ENCODE results near the gene ETS1.

The ETS1 gene

DNA sequence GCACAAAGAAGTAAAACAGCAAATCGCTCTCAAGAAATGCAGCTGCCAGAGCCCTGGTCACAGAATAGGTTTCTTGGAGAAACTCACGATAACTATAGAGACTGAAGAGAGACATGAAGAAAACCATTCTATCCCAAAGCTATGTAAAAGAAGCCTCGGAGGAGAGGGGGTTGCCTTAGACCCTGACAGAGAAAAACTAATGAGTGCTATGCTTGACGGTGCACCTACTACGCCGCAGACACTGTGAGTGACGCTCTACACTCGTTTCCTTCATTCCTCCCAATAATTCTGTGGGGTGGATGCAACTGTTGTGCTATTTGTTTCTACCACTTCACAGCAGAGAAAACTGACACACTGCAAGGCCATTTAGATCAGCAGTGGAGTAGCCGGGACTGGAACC, 121.8 kb downstream of the ETS1 start:
- no peak overlapping the region for H3K4me3 ChIP-seq (ENCODE audit: low read depth, low read length)
- TF ChIP-seq, protein P1, sequence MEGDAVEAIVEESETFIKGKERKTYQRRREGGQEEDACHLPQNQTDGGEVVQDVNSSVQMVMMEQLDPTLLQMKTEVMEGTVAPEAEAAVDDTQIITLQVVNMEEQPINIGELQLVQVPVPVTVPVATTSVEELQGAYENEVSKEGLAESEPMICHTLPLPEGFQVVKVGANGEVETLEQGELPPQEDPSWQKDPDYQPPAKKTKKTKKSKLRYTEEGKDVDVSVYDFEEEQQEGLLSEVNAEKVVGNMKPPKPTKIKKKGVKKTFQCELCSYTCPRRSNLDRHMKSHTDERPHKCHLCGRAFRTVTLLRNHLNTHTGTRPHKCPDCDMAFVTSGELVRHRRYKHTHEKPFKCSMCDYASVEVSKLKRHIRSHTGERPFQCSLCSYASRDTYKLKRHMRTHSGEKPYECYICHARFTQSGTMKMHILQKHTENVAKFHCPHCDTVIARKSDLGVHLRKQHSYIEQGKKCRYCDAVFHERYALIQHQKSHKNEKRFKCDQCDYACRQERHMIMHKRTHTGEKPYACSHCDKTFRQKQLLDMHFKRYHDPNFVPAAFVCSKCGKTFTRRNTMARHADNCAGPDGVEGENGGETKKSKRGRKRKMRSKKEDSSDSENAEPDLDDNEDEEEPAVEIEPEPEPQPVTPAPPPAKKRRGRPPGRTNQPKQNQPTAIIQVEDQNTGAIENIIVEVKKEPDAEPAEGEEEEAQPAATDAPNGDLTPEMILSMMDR (IDR thresholded peaks at IDR 0.05; ENCODE audit: low read depth, low read length, missing control alignments) = no peak
- in situ Hi-C loops (cut with HindIII; ENCODE audit: low sequenced_read_pairs) = no loop called here
- DNase-seq (ENCODE audit: low read depth) = no peak

DNA sequence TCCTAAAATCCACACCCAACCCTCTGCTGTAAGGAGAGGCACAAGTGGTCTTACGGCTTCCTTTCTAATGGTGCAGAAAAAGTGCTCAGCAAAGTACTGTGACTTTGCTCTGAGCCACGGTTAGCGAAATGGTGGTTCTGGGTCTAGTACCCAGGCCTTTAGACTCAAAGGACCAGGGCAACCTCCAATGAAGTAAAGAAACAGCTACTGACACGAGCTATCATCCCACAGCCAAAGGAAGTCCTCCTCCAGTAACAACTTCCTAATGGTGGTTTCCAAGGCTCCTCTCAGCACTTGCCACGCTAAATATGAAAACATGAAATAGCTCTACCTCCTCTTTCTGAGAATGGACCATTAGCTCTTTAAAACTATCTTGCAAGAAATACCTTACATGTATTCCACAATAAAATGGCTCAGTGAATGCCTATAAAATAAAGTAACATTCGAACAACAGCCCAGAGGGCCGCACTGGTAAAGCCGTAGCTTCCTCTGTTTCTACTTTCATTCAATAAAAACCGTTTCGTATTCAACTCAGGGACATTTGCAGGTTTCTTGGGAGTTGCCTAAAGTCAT, 122.4 kb downstream of the ETS1 start:
- H3K4me3 ChIP-seq (ENCODE audit: low read depth, low read length) = no peak overlapping the region
- in situ Hi-C loops (cut with HindIII; ENCODE audit: low sequenced_read_pairs) = loop anchor here (5.0 kb wide), 1 partner anchor 48 kb away; no protein-coding TSS in a partner anchor
- TF ChIP-seq, protein P1 (IDR thresholded peaks at IDR 0.05; ENCODE audit: low read depth, low read length, missing control alignments) = no peak
- DNase-seq (ENCODE audit: low read depth) = no peak

DNA sequence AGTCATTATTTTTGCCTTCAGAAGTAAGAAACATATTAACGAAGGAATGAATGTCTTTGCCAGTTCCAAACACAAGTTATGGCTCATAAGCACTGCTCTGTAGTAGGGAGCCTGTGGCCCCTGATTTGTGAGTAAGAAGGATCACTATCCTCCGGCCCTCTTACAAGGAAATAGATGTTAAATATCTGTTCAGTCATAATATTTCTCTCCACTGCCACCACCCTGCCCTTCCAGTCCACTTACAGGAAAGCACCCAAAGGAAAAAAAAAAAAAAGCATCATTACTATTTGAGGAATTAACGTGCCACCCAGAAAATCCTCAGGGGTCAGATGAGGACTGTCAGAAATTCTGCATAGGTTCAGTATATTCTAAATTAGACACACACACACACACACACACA, 123.4 kb downstream of the ETS1 start:
- TF ChIP-seq, protein P1 (IDR thresholded peaks at IDR 0.05; ENCODE audit: low read depth, low read length, missing control alignments) = no peak
- no peak for DNase-seq (ENCODE audit: low read depth)
- H3K4me3 ChIP-seq (ENCODE audit: low read depth, low read length) = no peak overlapping the region
- in situ Hi-C loops (cut with HindIII; ENCODE audit: low sequenced_read_pairs) = loop anchor here (5.0 kb wide), 1 partner anchor 47 kb away; no protein-coding TSS in a partner anchor

DNA sequence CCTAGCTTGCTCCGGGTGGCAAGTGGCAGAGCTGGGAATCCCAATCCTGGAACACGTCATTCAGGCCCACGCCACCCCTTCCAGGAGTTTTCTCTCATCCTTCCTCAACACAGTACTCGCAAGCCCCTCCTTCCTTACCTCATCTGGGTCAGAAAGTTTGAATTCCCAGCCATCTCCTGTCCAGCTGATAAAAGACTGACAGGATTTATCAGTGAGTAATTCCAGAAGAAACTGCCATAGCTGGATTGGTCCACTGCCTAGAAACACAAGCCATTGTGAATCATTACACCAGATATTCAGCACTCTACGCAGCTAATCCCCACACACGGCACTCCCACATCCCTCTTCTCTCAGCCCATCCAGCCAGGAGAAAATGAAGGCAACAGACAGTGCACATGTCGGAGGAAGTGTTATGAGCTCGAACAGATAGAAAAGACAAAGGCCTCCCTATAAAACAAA, 124.0 kb downstream of the ETS1 start:
- in situ Hi-C loops (cut with HindIII; ENCODE audit: low sequenced_read_pairs) = loop anchor here (5.0 kb wide), 1 partner anchor 46 kb away; no protein-coding TSS in a partner anchor
- TF ChIP-seq, protein P1 (IDR thresholded peaks at IDR 0.05; ENCODE audit: low read depth, low read length, missing control alignments) = no peak
- H3K4me3 ChIP-seq (ENCODE audit: low read depth, low read length) = no peak overlapping the region
- no peak for DNase-seq (ENCODE audit: low read depth)

DNA sequence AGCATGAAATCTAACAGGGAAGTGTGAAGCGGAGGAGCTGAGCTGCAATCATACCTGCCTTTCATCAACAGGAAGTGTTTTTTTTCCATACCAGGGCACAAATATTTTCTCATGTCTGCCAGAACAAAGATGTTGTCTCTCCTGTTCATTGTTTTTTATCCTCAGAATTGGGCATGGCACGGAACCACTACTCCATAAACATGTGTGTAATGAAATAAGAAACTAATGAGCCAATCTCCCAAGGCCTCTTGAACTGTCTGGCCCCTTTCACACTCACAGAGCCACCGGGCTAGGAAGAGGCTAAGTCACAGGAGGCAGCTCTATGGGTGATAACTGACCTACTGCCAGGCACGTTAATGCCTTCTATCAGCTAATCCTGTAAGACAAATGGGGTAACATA, 124.4 kb downstream of the ETS1 start:
- DNase-seq (ENCODE audit: low read depth) = no peak
- in situ Hi-C loops (cut with HindIII; ENCODE audit: low sequenced_read_pairs) = loop anchor here (5.0 kb wide), 1 partner anchor 46 kb away; no protein-coding TSS in a partner anchor
- H3K4me3 ChIP-seq (ENCODE audit: low read depth, low read length) = no peak overlapping the region
- TF ChIP-seq, protein P1 (IDR thresholded peaks at IDR 0.05; ENCODE audit: low read depth, low read length, missing control alignments) = no peak

DNA sequence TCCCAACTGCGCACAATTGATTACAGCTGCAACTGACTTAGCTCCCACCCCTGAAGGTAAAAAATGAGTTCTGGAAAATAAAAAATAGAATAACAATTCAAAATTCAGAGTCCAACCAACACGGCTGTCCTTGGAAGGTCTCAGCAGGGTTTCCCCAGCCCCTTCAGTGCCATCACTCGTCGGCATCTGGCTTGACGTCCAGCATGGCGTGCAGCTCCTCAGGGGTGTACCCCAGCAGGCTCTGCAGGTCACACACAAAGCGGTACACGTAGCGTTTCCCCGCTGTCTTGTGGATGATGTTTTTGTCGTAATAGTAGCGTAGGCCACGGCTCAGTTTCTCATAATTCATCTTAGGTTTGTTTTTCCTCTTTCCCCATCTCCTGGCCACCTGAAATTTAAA, 125.2 kb downstream of the ETS1 start:
- TF ChIP-seq, protein P1 (IDR thresholded peaks at IDR 0.05; ENCODE audit: low read depth, low read length, missing control alignments) = no peak
- DNase-seq (ENCODE audit: low read depth) = no peak
- in situ Hi-C loops (cut with HindIII; ENCODE audit: low sequenced_read_pairs) = loop anchor here (5.0 kb wide), 1 partner anchor 45 kb away; no protein-coding TSS in a partner anchor
- H3K4me3 ChIP-seq (ENCODE audit: low read depth, low read length) = no peak overlapping the region
